ENCODE data around the gene MYBPHL. TPM values are rescaled to one million over a fixed set of nuclear protein-coding genes. Genes with fewer than 3 reads are reported as not detected.

Gene MYBPHL
- polyA plus RNA-seq, 1 of the 3 experiments (the other 2 are of a cell fraction), result 0.07 TPM

DNA sequence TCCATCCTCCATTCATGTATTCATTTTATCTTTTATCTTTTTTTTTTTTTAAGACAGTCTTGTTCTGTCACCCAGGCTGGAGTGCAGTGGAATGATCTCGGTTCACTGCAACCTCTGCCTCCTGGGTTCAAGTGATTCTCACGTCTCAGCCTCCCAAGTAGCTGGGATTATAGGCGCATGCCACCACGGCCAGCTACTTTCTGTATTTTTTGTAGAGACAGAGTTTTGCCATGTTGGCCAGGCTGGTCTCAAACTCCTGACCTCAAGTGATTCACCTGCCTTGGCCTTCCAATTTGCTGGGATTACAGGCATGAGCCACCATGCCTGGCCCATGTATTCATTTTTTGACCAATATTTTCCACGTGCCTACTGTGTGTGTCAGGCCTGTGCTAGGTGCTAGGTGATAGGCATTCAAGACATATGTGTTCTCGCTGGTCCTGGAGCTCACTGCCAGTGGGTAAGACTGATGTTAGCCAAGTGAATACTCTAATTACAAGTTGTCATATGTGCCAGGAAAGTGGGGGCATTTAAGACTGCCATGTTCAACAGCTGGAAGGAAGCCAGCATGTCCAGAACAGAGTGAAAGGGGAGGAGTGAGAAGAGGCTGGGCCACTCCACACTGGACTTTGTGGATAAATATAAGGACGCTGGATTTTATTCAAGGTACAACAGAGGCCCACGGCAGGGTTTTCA lies 62.8 kb downstream of the MYBPHL start (continued):
- no peak for TF ChIP-seq CTCF (IDR thresholded peaks at IDR 0.05)
- no peak for TF ChIP-seq RCOR1 (IDR thresholded peaks at IDR 0.05; ENCODE audit: low read length)

- Histone ChIP-seq H3F3A (replicated peaks; ENCODE audit: insufficient read depth) (peaks cover 5% of the 10 kb centered on the region), H3K79me2 (ENCODE audit: insufficient read depth) (no peaks in the 10 kb centered on the region), H3K4me2 (no peak overlapping the region), H3K9ac (no peak overlapping the region), H3K27me3 (ENCODE audit: insufficient read depth) (no peaks in the 10 kb centered on the region), H3K4me1 (ENCODE audit: control insufficient read depth in 1 of 2, insufficient read depth in 2 of 2, low read depth in 1 of 2, low read length in 1 of 2) (peaks cover 11 to 14% of the 10 kb centered on the region in 2 experiments; a peak in 2 of 4 replicates), H3K27ac (ENCODE audit: low read depth in 2 of 2, low read length in 1 of 2) (no peak overlapping the region), H3K9me2 (no peaks in the 10 kb centered on the region), H3K9me3 (no peaks in the 10 kb centered on the region), H3K36me3 (replicated peaks in 1 of 2; ENCODE audit: control insufficient read depth in 1 of 2, insufficient read depth in 2 of 2, low read length in 1 of 2) (peaks cover 0 to 10% of the 10 kb centered on the region in 2 experiments), H4K20me1 (ENCODE audit: insufficient read depth) (no peaks in the 10 kb centered on the region), H2AFZ (ENCODE audit: low read depth) (no peak overlapping the region), H3K4me3 (ENCODE audit: low read depth in 2 of 2, low read length in 1 of 2) (no peak overlapping the region)
- no peak for DNase-seq
- ChIA-PET CTCF (interaction anchor here (1.2 to 2.2 kb wide), 4 partner anchors 10 to 250 kb away, joined by 3 to 7 read pairs (median 5); partner anchors contain the start of gene CYB561D1), POLR2A (no interaction called here)
- WGBS (ENCODE audit: low lambda C conversion rate), result 52% methylated on average over 3 of the region's 5 CpGs
- no peak for TF ChIP-seq TAF1 (IDR thresholded peaks at IDR 0.05; ENCODE audit: borderline replicate concordance, low read depth, low read length)
- no peak for TF ChIP-seq FOSL2 (IDR thresholded peaks at IDR 0.05; ENCODE audit: borderline replicate concordance, low read depth)
- TF ChIP-seq POLR2AphosphoS5 (IDR thresholded peaks at IDR 0.05; ENCODE audit: low read depth, low read length), result no peak
- TF ChIP-seq TCF12 (IDR thresholded peaks at IDR 0.05), result no peak
- no peak for TF ChIP-seq NFIC (IDR thresholded peaks at IDR 0.05; ENCODE audit: borderline replicate concordance)
- TF ChIP-seq RAD21 (IDR thresholded peaks at IDR 0.05; ENCODE audit: low read length), result no peak
- no peak for TF ChIP-seq EZH2phosphoT487 (IDR thresholded peaks at IDR 0.05; ENCODE audit: borderline replicate concordance, low read depth)
- TF ChIP-seq EP300 (IDR thresholded peaks at IDR 0.05; ENCODE audit: borderline replicate concordance in 1 of 2, low read depth in 1 of 2, low read length in 1 of 2), result no peak
- TF ChIP-seq USF2 (IDR thresholded peaks at IDR 0.05; ENCODE audit: borderline replicate concordance, low read depth, low read length), result no peak
- no peak for TF ChIP-seq MXI1 (IDR thresholded peaks at IDR 0.05; ENCODE audit: low read depth, low read length)
- no peak for TF ChIP-seq FOXJ3 (CRISPR knock-in tag; IDR thresholded peaks at IDR 0.05)
- no peak for TF ChIP-seq SMC3 (IDR thresholded peaks at IDR 0.05; ENCODE audit: low read depth, low read length)
- no peak for TF ChIP-seq USF1 (IDR thresholded peaks at IDR 0.05; ENCODE audit: borderline replicate concordance, low read depth)
- TF ChIP-seq NRF1 (IDR thresholded peaks at IDR 0.05; ENCODE audit: low read depth, low read length), result no peak
- TF ChIP-seq, protein P1, sequence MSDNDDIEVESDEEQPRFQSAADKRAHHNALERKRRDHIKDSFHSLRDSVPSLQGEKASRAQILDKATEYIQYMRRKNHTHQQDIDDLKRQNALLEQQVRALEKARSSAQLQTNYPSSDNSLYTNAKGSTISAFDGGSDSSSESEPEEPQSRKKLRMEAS (IDR thresholded peaks at IDR 0.05; ENCODE audit: low read depth), result no peak
- no peak for TF ChIP-seq JUND (IDR thresholded peaks at IDR 0.05)
- TF ChIP-seq ZBTB33 (IDR thresholded peaks at IDR 0.05; ENCODE audit: borderline replicate concordance, low read depth), result no peak
- TF ChIP-seq GABPA (IDR thresholded peaks at IDR 0.05; ENCODE audit: low read depth), result no peak
Observed at GRCh38 chr1:109243221-109243620, 63.6 kb downstream of the MYBPHL start.
